HG03066 (cell line): ENCODE data around the gene GDF15.

Experiments used
- ATAC-seq: cut with Tn5 transposase; IDR thresholded peaks from one replicate; pipeline ENCODE4 v1.9.1; 2021; ENCODE audit warnings: low read depth; ENCODE audit not compliant: unreplicated experiment

The GDF15 gene

DNA sequence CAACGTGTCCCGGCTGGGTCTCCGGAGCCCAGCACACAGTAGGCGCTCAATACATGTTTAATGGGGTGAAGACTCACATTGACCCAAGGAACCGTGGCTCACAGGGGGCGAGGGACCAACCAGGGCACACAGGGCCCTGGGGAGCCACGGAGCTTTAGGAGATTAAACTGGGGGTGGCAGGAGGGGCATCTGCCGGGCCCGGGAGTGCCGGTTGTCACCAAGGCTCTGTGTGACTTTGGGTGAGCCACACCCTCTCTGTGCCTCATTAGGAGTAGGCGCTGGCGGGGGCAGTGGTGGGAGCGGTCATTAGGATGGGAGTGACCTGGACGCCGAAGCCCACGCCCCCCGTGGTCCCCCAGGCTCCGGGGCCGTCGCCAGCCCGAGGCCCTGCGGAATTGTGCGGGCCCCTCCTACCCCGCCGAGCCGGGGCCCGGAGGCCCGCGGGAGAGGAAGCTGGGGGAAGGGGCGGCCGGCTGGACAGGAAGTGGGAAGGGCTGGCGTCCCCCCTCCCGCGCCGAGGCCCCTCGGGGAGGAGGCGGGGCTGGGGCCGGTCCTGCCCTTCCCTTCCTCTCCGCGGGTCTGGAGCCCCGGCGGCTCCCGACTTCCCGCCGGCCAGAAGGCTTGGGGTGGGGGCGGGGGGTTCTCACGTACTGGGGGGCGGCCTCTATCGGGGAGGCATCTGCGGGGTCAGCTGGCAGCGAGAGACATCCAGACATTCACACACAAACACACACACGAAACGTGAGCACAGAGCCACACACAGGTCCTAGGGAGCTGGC lies 31.5 kb downstream of the GDF15 start:
- ATAC-seq, result no peak

DNA sequence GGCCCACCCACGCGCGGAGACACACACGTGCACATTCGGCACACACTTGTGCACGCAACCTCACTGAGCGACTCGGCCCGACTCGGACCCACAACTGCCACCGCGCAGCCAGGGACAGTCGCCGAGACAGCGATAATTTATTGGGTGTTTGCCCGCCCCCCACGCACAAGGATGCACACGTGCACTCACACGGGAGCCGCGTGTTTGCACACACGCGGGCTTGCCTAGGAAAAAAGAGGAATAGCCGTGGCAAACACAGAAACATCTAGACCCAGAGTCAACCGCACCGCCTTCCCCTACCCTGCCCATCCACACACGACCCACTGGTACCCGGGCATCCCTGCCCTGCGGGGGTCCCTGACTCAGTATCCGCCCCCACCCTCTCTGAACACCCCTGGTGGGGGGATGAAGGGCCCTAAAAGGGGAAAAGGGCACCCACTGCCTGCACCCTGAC lies 32.1 kb downstream of the GDF15 start:
- ATAC-seq, result no peak

DNA sequence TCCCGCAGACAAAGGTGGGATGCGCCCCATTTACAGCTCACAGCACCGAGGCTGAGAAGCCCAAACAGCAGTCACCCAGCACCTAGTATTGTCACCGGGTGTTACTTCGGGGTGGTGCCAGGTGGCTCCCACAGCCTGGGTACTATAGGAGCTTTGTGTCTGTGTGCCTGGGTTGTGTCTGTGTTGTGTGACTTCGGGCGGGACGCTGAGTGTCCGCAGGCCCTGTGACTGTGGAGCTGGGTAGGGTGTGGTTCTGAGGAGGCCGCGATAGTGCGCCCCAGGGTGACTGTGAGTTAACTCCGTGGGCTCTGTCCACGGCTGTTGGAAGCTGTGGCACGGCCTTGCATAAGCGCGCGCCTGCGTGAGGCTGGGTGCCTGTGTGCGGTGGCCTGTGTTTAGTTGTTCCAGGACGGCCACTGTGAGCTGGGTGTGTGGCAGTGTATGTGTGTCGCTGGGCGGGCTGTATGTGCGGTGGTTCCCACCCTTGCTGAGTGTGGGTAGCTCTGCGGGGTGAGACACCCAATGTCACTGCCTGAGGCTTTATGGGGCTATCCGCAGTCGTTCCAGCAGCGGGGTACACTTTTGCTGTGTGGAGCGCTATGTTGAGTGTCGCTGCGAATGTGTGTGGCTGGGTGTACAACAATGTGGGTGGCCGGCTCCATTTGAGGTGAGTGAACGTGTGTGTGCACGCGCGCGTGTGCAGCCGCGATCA lies 32.7 kb downstream of the GDF15 start:
- no peak for ATAC-seq

DNA sequence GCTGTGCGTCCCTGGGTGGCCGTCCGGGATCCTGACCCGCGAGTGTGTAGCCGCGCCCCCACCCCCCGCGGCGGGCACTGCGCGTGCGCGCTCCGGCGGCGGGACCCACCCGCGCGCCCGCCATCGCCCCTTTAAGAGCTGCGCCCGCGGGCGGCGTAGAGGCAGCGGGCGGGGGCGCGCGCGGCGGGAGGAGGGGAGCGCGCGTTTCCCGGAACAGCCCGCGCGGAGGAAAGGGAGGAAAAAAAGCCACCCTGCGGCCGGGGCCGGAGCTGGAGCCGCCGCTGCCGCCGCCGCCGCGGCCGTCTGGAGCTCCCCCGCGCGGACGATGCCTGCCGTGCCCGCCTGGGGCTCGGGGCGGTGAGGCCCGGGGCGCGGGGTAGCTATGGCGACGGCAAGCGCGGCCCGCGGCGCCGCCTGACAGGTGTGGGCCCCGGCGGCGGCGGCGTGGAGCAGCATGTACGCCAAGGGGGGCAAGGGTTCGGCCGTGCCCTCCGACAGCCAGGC lies 33.3 kb downstream of the GDF15 start, which contains the start of gene SSBP4:
Gene SSBP4, plus strand, starts transcription at position 204 of the 504 bp plus-strand sequence. Its CDS starts 251 bp downstream, at position 455.
- no peak for ATAC-seq

DNA sequence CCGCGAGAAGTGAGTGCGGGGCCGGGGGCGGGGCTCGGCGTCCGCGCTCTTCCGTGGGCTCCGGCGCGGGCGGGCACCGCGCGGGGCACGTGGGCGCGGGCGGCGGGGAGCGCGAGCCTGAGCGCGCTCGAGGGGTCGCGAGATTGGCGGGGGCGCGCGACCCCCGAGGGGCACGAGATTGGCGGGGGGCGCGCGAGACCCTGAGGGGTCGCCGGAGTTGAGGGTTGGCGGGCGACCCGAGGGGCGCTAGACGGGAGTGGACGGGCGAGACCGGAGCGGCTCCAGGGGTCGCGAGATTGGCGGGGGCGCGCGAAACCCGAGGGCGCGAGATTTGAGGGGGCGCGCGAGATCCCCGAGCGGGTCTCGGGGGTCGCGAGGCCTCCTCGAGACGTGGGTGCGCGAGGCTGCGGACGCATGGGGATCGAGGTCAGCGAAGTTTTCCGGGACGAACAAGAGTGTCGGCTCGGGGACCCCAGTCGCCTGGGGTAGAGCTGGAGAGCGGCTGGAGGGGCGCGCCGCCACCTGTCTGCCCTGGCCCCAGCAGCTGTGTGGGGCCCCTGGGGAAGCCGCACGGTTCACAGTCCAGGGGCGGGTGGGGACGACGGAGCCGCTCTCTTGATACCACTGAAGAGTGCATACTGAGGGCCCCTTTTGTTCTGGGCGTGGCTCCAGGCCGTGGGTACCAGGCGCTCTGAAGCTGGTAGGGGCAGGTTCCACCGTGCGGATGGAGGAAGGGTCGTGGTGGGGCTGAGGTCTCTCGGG lies 33.9 kb downstream of the GDF15 start:
- no peak for ATAC-seq

DNA sequence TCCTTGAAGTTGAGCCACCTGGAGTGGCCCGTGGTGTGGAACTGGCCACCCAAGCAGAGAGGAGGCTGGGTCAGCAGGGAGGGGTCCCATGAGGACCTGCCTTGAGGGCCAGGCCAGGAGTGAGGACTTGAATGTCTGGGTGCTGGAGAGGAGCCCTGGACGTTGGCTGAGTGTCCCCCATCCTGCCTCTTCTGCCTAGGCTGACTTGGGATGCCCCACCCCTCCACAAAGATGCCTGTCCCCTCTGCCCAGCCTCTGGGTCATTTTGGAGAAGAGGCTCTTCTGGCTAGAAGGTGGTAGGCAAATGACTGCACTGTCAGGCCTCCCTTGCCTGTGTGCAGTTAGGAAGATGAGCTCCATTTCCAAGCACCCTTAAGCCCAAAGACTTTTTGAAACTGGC lies 35.0 kb downstream of the GDF15 start:
- ATAC-seq, result no peak

DNA sequence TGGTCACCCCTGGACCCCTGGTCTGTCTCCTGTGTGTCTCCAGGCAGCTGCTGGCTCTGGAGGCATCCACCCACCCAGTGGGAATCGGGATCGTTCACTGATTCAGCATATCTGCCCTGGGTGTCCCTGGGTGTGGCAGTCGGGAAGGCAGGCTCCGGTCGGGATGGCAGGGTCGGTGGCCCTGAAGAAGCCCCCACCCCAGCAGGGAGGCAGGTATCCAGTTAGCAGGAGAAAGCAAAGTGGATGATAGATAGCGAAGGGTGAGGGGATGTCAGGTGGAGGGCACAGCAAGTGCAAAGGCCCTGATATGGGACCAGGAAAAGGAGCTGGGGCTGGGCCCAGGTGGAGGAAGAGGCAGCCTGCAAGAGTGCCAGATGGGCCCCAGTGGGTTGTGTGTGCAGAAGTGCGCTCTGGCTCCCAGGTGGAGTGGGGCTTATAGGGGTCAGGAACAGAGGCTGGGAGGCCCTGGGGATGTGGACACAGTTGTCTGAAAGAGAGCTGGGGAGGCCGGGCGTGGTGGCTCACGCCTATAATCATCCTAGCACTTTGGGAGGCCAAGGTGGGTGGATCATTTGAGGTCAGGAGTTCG lies 35.5 kb downstream of the GDF15 start:
- ATAC-seq, result no peak

DNA sequence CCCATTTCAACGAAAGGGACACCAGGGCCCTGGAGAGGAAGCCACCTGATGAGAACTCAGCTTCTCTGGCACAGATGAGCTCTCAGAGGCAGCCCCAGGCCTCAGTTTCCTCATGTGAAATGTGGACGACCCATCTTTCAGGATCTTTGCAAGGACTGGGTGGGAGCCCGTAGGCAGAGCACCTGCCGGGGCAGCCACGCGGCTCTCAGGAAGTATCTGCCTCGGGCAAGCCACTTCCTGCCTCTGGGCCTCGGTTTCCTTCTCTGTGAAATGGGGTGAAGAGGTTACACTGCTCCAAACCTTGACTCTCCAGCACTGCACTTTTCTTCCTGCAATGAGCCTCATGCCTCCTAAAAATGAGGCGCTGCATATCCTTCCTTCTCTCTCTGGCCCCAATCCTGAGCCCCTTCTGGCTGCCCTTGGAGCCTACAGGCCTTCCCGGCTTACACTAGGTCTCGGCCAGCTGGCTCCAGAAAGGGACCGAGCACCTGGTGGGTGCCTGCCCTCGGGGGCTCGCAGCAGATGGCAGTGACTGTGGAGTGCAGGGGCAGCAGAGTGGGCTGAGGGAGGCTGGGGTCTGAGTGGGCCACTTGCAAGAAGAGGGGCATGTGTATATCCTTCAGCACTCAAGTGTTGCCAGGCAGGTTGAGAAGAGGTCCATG lies 36.7 kb downstream of the GDF15 start:
- ATAC-seq, result no peak

DNA sequence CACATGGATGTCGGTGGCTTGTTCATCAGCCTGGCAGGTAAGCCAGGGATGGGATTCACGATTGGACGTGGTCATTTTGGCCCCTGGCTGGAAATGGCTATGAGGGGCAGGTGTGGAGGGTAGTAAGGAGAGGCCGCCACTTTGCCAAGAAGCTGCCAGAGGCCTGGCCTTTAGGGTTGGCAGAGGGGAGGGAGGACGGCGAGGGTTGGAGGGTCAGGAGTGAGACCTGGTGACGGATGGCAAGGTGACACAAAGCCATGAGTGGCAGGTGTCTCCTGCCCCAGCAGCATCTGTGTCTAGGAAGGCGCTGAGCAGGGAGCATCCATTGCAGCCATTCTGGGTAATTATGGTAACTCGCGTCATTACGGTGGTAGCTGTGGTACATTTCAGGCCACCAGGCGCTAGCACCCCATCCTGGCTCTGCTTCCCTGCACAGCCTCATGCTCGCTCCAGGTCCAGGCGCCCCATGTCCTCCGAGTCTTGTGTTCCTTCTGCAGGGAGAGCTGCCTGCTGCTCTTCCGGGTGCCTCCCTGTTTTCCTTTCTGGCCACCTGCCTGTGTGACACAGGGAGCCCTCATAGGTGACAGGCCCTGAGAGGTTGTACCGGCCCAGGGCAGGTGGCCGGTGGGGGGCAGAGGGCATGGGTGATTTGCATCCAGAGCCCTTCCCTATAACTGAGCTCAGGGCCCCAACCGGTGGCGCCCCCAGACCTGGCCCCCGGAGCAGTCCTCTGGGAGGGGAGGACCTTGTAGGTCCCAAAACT lies 37.5 kb downstream of the GDF15 start:
- no peak for ATAC-seq

DNA sequence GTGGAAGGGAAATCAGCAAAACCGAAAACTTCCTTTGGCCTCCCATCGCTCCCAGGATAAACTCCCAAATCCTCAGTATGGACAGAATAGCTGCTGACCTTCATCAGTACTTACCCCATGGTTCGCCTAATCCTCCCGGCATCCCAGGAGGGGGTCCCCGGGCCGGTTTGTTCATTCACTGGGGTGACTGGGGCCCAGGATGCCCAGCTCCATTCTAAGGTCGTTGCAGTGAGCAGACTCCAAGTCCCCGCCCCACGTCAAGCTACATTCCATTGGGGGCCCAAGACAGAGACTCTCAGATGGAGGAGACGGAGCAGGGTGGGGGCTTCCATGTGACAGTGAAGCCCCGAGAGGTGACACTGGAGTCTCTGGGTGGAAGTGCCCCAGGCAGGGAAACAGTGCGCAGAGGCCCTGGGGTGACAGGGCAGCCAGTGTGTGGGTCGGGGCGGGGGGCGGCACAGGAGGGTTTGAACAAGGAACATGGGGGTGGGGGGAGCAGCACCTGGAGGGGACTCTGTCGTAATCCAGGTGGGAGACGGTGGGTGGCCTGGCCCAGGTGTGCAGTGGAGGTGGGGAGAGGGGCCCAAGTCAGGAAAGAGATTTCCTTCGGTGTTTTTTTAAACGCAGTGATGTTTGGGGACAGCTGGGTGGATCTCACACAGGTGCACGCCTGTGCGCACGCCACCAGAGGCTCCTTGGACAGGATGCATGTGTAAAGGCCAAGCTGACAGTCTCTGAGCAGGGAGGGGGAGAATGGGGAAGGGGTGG lies 38.3 kb downstream of the GDF15 start:
- ATAC-seq, result no peak

DNA sequence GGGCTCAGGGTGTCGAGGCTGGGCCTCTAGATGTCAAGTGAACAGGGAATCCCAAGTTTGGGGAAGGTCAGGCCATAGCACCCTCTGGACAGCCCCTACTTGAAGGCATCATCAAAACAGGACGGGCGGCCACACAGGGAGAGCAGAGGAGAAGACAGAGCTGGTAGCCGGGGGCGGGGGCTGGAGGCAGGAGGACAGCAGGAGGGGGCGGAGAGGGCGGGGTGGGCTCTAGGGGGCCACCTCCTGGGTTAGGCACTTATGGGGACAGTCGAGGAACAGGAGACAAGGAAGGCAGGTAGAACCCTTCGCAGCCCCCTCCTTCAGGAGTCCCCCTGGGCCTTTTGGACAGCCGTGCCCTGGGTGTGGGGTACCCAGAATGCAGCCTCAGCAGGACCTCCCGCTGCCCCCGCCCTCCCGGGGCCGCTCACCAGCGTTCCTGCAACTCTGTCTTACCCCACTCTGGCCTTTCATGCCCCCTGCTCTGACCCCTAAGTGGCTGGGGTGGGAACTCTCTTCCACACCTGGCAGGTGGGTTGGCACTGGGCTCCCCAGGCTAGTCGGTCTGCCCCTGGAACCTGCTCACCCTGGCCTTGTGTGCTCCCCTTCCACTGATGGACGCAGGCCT lies 39.0 kb downstream of the GDF15 start:
- ATAC-seq, result no peak

DNA sequence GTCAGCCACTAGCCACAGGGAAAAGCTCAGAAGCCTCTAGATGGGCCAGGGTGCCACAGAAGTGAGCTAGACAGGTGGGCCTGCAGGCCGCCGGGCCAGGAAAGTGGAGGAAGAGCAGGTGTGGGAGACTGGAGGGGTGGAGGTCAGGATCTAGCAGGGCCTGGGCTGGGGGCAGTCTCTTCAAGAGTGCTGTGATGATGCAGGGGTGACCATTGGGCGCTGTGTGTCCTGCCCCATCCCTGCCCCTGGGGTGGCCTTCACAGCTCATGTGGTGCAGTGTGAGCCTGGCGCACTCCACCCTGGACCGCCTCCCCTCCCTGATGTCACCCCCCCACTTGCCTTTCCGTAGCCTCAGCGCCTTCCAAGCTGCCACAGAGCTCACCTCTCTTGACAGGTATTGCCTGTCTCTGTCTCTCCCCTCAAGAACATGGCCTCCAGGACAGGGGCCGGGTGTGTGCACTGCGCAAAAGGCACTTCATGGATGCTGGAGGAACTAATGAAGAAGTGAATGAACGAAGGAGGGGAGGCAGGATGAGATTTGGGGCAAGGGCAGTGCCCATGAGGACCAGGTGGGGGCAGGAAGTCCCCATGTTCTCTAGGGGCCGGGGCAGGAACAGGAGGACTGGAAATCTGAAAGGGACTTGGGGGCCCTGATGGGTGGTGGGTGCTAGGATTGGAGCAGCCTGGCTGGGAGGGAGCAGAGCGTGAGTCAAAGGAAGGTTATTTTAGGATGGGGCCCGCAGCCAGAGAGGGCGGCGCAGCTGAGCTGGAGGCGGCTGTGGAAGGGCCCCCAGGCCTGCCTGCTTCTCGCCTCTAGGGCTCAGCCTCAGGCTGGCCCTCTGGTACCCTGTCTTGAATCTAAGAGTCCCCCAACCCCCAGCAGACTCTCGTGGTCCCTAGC lies 39.8 kb downstream of the GDF15 start:
- no peak for ATAC-seq

DNA sequence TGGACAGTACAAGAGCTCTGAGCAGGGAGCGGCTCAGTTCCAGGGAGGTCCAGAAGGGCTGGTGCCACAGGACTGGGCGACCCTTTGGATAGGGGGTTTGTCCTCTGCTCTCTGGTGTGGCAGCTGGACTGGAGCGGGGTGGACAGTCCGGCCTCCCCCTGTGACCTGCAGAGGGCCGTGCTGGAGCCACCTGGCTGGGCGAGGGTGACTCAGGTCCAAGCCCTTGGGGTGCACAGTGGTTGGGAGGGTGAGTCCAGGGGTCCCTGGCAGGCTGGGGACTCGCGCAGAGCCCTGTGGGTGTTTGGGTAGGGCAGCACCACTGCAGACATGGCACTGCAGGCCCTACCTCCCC lies 40.4 kb downstream of the GDF15 start:
- ATAC-seq, result no peak

DNA sequence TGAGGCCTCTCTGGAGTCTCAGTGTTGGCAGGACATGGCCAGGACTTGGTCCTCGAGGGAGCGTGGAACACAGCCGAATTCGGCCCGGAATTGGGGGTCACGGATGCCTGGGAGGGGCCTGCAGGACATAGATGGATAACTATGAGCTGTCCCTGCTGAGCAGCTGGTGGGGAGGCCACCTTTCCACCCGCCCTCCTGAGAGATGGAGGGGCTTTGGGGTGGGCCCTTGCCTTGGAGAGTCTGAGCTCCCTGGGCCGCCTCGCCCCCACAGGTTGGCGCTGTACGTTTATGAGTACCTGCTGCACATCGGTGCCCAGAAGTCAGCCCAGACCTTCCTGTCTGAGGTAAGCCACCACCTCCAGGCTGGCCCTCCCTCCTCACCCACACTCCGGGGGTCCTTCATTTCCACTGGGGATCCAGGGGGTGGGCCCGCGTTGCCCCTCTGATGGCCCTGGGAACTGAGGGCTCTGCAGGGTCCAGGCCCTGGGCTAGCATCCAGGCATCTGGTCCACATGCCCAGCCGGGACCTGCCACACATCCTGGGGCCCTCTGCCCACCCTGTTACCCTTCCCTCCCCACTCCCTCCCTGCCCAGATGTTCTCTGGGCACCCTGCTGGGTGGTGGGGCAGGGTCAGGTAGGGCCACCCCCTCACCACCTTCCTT lies 41.3 kb downstream of the GDF15 start:
- no peak for ATAC-seq

DNA sequence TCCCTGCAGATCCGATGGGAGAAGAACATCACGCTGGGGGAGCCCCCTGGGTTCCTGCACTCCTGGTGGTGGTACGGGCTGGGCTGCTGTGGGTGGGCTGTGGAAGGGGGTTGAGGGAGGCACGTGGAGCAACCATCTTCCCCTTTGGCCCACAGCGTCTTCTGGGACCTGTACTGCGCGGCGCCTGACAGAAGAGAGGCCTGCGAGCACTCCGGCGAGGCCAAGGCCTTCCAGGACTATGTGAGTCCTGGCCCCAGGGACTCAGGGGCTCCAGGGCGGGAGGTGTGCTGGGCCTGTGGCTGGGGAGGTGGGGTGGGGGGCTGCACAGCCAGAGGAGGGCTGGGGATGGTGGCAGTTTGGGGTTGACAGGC lies 41.8 kb downstream of the GDF15 start:
- ATAC-seq, result no peak

DNA sequence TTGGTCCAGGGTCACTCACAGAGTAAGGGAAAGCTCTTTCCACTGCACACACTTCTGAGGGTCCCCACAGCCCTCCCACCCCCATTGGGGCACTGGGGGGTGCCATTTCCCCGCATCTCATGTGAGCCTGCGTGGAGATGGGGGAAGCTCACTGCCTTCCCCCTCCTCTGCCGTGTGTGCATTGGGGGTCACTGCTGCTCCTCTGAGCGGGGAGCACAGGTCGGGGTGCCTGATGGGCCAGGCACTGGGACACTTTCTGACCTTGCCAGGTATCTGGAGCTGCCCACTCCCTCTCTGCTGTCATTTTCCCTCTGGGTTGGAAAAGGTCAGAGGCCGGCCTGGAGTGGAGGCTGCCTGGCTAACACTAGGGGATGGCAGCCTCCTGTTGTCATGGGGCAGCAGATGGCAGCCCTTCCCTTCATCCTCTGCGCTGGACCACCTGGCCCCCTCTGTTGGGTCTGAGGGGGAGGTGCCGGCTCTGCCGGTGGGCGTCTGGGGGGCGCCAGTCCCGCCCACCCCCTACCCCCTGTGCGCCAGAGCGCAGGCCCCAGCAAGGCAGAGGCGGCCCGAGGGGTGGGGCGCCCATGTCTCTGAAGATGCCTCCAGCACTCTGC lies 42.3 kb downstream of the GDF15 start:
- no peak for ATAC-seq
